ENCODE data around the gene MAMSTR.
A peak's percentile ranks its signal among the peaks of the same experiment; 100 is the strongest.
"Not testable (repeated sequence)": the region's sequence is repeated elsewhere in the genome, so short reads cannot be mapped to it uniquely, and the experiment has no call there.

The MAMSTR gene

GRCh38 chr19:48685583-48685982 lies 33.9 kb downstream of the MAMSTR start:
- H3K36me3 ChIP-seq (ENCODE audit: low read depth) = no peaks in the 10 kb centered on the region
- H3K27ac ChIP-seq (ENCODE audit: poor library complexity, severe bottlenecking) = no peak overlapping the region
- DNase-seq (ENCODE audit: low spot score) (no peak), ATAC-seq (ENCODE audit: low read depth) (peak; percentile 42; the same call in 1 of the 3 replicates)
- peaks cover 3% of the 10 kb centered on the region for H3K4me1 ChIP-seq (ENCODE audit: insufficient read depth, poor library complexity, severe bottlenecking)
- H3K4me3 ChIP-seq (ENCODE audit: severe bottlenecking) = no peak overlapping the region
- no peaks in the 10 kb centered on the region for H3K27me3 ChIP-seq (ENCODE audit: insufficient read depth, poor library complexity, severe bottlenecking)
- no peaks in the 10 kb centered on the region for H3K9me3 ChIP-seq (ENCODE audit: severe bottlenecking)
- no peak for TF ChIP-seq CTCF (IDR thresholded peaks at IDR 0.05; ENCODE audit: poor library complexity, severe bottlenecking)

- Histone ChIP-seq H3K4me3 (ENCODE audit: severe bottlenecking) (no peak overlapping the region), H3K9me3 (ENCODE audit: severe bottlenecking) (no peaks in the 10 kb centered on the region), H3K27me3 (ENCODE audit: insufficient read depth, poor library complexity, severe bottlenecking) (no peaks in the 10 kb centered on the region), H3K4me1 (ENCODE audit: insufficient read depth, poor library complexity, severe bottlenecking) (peaks cover 3% of the 10 kb centered on the region), H3K27ac (ENCODE audit: poor library complexity, severe bottlenecking) (no peak overlapping the region), H3K36me3 (ENCODE audit: low read depth) (no peaks in the 10 kb centered on the region)
- DNase-seq (ENCODE audit: low spot score) (no peak), ATAC-seq (ENCODE audit: low read depth) (no peak)
- no peak for TF ChIP-seq CTCF (IDR thresholded peaks at IDR 0.05; ENCODE audit: poor library complexity, severe bottlenecking)
These were observed 36.2 kb downstream of the MAMSTR start for GRCh38 chr19:48683349-48683748.

- ATAC-seq (ENCODE audit: low read depth) (no peak), DNase-seq (ENCODE audit: low spot score) (no peak)
- H3K27me3 ChIP-seq (ENCODE audit: insufficient read depth, poor library complexity, severe bottlenecking) = no peaks in the 10 kb centered on the region
These were observed 38.4 kb downstream of the MAMSTR start for GRCh38 chr19:48681127-48681470.

GRCh38 chr19:48680436-48681126 lies 38.9 kb downstream of the MAMSTR start:
- Histone ChIP-seq H3K4me3 (ENCODE audit: severe bottlenecking) (no peak overlapping the region), H3K27me3 (ENCODE audit: insufficient read depth, poor library complexity, severe bottlenecking) (no peaks in the 10 kb centered on the region), H3K9me3 (ENCODE audit: severe bottlenecking) (no peaks in the 10 kb centered on the region), H3K27ac (ENCODE audit: poor library complexity, severe bottlenecking) (no peak overlapping the region), H3K4me1 (ENCODE audit: insufficient read depth, poor library complexity, severe bottlenecking) (peaks cover 3% of the 10 kb centered on the region), H3K36me3 (ENCODE audit: low read depth) (no peaks in the 10 kb centered on the region)
- TF ChIP-seq CTCF (IDR thresholded peaks at IDR 0.05; ENCODE audit: poor library complexity, severe bottlenecking) = no peak
- ATAC-seq (ENCODE audit: low read depth) = no peak
- no peak for DNase-seq (ENCODE audit: low spot score)

More at GRCh38 chr19:48681127-48681470, 38.4 kb downstream of the MAMSTR start:
- Histone ChIP-seq H3K36me3 (ENCODE audit: low read depth) (no peaks in the 10 kb centered on the region), H3K27ac (ENCODE audit: poor library complexity, severe bottlenecking) (no peak overlapping the region), H3K4me3 (ENCODE audit: severe bottlenecking) (no peak overlapping the region), H3K9me3 (ENCODE audit: severe bottlenecking) (no peaks in the 10 kb centered on the region), H3K4me1 (ENCODE audit: insufficient read depth, poor library complexity, severe bottlenecking) (peaks cover 3% of the 10 kb centered on the region)
- TF ChIP-seq CTCF (IDR thresholded peaks at IDR 0.05; ENCODE audit: poor library complexity, severe bottlenecking) = no peak

GRCh38 chr19:48680006-48680405 lies 39.5 kb downstream of the MAMSTR start:
- H3K27ac ChIP-seq (ENCODE audit: poor library complexity, severe bottlenecking); H3K9me3 ChIP-seq (ENCODE audit: severe bottlenecking); H3K27me3 ChIP-seq (ENCODE audit: insufficient read depth, poor library complexity, severe bottlenecking); H3K36me3 ChIP-seq (ENCODE audit: low read depth); ATAC-seq (ENCODE audit: low read depth); H3K4me1 ChIP-seq (ENCODE audit: insufficient read depth, poor library complexity, severe bottlenecking); DNase-seq (ENCODE audit: low spot score); H3K4me3 ChIP-seq (ENCODE audit: severe bottlenecking): not testable (repeated sequence)

All from RWPE2 (cell line).